ENCODE data around the gene GUCA2A.

GUCA2A gene

DNA sequence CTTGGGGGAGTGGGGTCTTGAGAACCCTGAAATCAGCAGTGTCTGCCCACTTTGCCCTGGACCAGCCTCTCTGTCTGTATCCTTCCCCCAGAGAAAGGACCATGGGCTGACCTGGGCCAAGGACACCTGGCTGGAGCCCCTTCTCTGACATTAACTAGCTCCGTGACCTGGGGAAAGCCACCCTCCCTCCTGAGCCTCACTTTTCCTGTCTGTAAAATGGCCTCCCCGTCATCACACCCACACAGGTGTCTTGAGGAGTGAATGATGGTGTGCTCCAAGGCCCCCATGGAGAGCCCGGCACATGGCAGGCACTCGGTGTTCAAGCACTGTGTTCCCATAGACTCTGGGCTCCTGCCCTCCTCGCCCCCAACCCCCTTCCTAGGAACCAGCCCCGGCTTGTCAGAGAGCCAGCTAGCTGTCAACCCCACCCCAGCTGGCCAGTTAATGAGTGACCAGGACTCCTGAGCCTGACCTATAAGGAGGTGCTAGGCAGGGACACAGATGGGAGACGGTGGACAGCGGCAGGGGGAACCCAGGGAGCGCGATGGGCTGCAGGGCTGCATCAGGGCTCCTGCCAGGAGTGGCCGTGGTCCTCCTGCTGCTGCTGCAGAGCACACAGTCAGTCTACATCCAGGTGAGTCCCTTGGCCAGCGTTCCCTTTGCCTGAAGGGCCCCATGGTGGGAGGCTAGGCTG lies 11.5 kb downstream of the GUCA2A start, which contains the start of gene GUCA2B:
GUCA2B (plus strand) TSS at position 504 of the 694 bp plus-strand sequence; CDS start at position 545, 41 bp downstream.
- no peak for DNase-seq

DNA sequence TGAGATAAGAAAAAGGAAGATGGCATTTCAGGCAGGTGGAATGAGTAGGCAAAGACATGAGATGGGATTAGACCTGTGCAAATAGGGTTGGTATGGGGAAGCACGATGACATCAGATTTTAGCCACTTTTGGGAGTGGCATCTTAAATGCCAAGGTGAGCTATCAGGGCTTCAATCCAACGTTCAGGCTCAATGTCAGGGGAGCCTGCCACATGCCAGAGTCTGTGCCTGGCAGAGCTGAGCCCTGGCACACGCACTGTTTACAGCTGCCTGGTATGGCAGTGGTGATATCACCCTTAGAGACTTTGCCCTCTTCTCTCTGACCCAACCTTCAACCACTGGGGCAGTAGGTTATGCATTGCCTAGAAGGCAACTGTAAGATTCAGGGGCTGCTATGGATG lies 12.4 kb downstream of the GUCA2A start:
- peak; percentile 50 for DNase-seq

DNA sequence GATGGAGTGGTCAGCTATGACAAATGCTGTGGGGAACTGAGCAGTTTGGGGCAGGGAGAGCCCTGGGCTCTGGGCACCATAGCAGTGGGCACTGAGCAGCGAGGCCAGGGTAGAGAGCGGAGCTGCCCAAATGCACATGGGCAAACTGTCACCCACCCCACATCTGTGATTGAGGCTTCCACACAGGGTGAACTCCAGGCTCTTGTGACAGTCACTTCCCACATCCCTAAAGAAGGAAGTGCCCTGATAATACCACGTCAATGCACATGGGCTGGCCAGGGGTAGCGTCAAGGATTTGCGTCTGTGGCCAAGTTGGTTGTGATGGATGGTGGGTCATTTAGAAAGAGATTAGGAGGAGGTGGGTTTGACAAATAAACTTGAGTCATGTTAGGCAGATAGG lies 13.9 kb downstream of the GUCA2A start:
- no peak for DNase-seq

DNA sequence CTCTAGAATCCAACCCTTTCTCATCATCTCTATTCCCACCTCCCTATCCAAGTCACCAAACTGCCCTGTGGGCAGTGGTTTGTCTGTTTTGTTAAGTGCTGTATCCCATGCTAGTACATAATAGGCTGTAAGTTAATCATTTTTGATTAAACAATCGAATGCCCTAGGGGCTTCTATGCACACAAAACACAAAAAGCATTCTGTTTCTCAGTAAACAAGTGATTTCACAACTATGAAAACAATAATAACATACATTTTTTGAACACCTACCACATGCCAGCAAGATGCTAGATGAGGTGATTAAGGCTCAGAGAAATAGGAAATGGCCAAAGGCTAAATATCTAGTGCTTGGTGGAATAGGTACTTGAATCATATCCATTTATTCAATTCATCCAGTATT lies 16.4 kb downstream of the GUCA2A start:
- no peak for DNase-seq

DNA sequence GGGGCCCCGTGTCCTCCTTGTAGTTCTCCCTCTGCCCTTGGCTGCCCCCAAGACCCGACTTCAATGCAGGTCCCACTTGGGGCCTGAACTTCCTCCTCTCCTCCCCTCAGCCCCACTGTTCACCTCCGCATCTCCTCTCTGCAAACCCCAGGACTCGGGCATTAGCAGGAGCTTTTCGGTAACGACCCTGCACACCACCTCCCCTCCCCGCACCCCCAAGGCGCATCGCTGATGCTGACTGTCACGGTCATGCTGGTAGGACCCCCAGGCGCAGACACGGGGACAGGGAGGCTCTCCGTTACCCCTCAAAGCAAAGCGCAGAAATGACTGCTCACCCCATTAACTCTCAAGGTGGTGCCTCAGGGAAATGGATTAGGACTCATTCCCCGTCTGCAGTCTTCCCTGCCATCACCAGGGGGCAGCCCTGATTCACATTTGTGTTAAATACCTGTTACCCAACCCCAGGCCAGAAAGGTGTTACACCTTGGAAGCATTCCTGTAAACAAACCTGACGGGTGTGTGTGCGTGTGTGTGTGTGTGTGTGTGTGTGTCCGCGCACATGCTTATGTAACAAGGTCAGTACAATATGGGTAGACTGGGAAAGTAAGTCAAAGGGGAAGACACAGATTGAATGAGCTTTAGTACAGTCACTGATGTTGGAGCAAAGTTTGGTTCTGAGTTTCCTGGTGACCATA lies 17.8 kb downstream of the GUCA2A start:
- DNase-seq: peak; percentile 98

DNA sequence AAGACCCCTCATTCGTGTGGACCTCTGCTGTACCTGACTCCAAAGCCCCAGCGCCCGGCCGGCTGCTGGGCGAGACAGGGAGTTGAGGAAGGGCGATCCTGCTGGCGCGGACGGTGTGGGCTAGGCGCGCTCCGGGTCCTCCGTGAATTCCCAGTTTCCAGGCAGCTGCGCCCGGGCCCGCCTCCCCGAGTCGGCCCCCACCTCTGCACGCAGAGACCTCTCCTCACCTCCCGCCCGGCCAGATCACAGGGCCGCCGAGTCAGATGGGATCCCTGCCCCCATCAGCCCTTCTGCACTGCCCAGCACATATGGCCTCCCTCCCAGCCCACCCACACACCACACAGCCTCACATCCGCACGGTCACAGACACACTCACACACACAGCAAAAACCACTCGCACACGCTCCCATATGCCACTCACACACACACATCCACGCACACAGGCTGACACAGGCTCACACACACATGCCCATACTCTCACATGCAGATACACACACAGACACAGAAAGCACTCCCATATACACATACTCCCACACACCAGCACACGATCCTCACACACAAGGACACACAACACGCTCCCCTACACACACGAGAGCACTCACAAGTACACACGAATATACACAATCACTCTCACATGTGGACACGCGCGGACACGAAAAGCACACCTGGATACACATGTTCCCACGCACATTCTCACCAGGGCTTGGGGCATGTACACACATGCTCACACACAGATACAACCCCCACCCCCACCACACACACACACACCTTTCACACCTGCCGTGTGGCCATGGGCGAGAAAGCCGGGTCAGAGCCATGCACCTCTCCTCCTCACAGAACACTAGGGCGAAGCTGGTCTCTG lies 18.6 kb downstream of the GUCA2A start:
- no peak for DNase-seq

DNA sequence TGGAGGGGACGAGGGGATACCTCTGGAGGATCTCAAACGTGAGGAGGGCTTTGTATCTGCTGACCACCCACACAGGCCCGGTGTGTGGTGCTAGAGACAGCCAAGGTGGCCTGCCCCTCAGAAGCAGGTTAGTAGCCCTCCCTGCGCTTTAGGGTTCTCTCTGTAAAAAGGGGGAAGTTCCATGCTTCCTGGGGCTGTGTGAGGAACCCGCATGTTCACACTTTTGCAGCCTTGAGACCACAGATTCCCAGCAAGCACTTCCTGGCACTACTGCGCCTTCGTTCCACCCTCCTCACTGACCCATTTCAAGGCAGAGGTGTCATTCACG lies 19.2 kb downstream of the GUCA2A start:
- DNase-seq: no peak

DNA sequence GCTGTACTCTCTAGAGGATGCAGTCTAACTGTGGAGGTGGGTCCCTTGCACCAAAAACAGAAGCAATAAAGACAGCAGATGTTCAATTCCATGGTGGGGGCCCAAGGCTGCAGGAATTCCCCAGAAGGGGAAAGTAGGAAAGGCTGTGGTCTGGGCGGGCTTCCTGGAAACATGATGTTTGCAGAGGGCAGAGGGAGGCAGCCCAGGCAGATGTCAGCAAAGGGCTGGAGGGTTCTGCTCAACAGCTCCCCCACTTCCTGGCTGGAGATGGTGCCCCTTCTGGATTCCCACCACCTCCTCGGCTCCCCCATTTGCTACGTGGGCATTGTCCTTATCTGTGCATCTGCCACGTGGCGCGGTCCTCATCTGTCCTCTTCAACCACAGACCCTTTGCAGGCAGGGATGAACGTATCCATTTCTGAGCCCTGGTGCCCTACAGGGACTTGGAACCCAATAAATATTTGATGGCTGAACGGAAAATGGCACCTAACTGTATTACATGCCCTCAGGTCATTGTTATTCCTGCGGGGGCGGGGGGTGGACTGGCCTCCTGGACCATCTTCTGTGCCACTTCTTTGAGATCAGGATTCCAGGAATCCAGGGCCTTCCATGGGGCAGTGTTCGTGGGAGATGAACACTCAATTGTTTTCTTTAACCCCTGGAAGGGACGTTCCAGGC lies 19.7 kb downstream of the GUCA2A start:
- DNase-seq: no peak

DNA sequence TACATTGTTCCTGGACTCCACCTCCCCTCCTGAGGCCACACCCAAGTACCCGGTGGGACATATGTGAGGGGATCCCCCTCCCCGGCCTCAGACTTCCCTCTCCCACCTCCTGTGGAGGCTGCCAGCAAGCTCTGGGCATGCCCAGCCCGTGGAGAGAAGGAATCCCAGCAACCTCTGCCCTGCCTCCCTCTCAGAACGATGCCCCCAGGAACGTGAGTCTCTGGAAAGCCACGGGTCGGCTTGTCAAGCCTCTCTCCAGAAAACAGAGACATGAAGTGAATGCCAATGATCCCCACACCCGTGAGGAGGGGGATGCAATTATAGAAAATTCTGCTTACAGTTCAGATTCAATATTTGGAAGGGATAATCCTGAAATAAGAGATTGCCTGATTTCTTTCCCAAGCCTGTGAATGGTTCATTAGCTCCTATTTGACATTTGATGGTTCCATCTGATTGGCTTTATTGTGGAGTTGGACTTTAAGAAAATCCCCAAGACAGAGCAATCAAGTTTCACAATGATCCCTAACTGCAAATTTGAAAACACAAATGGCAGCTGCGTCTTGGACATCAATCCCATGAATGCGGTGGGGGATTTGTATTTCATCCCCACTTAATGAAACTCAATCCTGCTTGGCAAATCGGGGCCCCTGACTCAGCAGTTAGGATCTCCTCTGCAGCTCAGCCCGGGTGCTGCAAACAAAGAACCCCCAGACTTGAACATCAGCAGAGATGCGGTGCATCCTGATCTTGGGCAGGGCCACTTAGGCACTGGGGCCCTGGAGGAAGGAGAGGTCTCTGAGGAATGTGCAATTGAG lies 20.4 kb downstream of the GUCA2A start:
- DNase-seq: no peak

DNA sequence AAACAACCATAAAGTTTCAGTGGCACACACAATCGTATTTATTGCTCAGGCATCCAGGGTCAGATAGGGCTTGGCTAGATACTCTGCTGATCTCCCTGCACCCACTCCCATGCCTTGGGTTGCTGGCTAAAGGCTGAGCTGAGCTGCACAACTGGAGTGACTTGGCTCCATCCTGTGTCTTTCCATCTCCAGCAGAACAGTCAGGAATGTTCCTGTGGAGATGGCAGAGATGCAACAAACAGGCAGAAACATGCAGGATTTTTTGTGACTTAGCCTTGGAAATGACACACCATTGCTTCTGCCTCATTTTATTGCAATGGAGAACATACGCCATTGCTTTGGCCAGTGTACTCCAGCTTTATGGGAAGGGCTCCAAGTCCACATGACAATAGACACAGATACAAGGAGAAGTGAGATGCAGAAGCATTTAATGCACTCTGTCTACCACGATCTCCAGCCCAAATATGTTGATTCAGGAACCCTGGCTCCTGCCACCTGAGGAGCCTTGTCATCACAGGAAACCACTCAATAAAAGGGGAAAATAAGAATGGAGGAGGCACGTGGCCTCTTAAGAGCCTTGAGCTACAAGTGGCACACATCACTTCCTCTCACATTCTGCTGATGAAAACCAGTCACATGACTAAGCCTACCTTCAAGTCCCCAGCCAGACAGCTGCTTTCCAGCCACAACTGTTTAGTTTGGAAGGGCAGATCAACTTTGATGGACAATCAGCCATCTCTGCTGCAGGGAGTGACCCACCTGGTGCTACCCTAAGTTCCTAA lies 21.5 kb downstream of the GUCA2A start:
- DNase-seq: peak; percentile 98

DNA sequence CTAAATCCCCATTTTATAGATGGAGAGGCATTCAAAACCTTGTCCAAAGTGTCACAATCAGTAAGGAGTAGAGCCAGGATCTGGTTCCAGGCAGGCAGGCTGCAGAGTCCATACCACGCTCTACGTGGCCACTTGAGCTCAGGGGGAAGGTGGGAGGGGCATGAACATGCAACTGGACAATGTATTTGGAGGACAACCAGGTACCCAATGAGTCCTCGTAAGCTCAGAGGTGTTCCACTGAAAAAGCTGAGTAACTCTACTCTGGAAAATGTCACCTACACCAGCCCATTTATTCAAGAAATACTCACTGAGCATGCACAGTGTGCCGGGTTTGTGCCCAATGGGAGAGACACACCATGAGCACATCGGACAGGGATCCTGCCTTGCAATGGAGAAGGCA lies 22.6 kb downstream of the GUCA2A start:
- DNase-seq: no peak

DNA sequence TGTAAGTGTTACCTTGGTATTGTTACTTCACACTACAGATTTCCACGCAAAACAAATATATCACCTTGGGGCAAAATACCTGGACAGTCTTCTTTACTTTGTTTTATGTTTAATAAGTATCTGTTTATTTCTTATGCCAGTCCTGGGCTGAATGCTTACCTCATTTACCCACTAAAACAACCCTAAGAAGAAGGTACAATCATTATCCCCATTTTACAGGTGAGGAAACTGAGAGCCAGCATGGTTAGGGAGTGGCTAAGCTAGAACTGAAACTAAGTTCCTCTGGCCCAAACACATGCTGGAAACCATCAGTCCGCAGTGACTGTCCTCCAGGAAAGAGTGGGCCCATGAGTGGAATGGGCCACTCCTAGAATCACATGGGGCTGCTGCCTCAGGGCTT lies 24.4 kb downstream of the GUCA2A start:
- no peak for DNase-seq

DNA sequence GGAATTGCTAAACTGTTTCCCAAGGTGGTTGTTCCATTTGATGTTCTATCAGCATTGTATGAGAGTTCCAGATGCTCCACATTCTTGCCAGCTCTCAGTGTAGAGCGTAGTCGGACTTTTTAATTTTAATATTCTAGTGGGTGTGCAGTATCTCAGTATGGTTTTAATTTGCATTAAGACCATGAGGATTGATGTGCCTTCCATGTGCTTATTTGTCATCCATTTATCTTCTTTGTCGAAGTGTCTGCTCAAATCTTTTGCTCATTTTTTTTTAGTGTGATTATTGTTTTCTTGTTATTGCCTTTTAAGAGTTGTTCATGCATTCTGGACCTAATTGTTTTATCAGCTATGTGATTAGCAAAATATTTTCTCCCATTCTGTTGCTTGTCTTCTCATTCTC lies 25.1 kb downstream of the GUCA2A start:
- DNase-seq: no peak

DNA sequence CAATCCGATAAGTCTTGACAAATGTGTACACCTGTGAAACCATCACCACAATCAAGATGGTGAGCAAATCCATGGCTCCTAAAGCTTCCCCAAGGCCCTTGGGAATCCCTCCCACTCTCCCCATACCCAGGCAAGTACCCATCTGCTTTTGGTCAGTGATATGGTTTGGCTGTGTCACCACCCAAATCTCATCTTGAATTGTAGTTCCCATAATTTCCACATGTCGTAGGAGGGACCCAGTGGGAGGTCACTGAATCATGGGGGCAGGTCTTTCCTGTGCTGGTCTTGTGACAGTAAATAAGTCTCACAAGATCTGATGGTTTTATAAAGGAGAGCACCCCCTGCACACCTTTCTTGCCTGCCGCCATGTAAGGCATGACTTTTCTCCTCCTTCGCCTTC lies 26.0 kb downstream of the GUCA2A start:
- DNase-seq: no peak

DNA sequence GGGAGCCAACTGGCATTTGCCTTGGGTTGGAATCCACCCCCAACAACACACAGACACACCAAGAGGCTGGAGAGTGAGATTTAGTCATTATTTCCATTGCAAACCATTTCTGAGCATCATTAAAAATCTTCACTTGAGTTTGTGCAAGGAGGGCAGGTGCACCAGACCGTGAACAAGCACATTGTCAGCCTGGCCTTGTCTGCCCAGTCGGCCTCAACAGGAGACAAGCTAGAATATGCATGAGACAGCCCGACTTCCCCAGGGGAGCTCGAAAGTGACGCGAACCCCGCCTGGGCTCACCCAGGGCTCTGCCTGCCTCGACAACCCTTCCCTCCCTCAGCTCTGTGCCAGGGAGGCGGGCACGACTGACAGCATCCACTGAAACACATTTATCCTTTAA lies 26.8 kb downstream of the GUCA2A start:
- DNase-seq: no peak

DNA sequence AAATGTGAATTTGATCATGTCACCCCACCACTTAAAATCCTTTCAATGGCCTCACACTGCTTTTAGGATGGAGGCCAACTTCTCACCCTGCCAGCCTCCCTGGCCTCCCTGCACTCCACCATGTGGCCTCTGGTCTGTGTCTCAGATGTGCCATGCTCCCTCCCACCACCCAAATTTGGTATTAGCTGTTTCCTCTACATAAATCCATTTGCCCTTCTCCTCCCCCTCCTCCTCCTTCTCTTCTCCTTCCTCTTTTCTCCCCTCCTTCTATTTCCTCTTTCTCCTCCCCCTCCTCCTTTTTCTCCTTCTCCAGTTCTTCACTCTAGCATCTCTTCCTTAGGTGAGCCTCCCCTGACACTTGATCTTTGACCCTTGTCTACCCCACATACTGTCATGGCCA lies 28.1 kb downstream of the GUCA2A start:
- no peak for DNase-seq

DNA sequence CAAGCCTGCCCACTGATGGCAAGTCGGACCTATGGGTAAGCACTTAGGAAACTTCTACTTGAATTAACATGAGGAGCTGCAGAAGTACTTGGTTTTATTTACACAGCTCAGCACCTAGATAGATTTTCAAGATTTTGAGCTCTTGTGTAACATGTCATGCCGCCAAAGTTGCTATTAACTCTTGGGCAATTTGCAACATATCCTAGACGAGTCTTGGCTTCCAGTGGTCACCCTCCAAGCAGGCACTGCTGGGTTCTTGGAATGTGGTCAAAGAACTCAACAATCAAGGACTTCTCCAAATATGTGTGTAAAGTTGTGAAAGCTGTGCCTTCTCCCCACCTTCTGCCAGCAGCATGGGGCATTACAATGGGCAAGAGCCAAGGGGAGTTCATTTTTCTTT lies 29.1 kb downstream of the GUCA2A start:
- no peak for DNase-seq

DNA sequence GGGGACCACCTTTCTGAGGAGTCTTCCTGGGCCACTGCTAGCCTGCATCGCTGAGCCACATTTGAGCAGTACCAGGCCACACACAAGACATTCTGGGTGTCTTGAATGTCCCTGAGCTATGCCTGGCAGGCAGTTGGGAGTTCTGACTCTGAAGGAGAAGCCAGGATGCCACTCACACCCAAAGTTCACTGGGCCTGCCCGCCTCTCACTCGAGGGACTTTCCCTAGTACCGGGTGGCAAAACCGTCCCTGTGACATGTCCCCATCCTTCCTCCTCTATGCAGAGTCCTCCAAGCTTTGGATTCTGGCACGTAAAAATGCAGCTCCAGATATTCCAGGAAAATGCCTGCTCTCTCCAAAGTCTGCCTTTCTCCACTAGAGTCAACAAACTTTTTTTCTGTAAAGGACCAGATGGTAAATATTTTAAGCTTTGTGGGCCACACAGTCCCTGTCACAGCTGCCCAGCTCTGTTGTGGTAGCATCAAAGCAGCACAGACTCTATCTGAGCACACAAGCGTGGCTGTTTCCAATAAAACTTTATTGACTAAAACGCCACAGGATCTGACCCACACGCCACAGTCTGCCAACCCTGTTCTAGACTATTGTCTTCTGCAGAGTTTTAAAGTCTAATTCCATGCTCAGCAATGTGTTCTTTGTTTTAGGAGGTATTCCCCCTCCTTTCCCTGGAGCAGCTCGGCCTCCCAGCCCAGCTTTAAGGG lies 30.6 kb downstream of the GUCA2A start:
- no peak for DNase-seq

DNA sequence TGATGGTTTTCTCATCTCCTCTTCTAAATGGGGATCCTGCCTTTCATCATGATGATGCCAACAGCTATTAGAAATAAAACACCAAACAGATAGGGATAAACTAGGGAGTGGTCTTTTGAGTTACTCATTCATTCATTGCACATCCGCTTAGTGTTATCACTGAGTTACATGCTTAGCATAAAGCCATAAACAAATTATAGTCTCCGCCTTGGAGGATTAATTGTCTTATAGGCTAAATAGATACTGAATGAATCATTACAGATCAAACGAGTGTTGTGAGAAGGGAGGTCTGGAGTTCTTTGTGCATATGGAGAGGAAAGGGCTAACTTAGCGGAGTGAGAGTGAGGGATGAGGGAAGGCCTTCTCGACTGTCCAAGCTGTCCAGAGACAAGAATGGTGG lies 31.2 kb downstream of the GUCA2A start:
- no peak for DNase-seq

DNA sequence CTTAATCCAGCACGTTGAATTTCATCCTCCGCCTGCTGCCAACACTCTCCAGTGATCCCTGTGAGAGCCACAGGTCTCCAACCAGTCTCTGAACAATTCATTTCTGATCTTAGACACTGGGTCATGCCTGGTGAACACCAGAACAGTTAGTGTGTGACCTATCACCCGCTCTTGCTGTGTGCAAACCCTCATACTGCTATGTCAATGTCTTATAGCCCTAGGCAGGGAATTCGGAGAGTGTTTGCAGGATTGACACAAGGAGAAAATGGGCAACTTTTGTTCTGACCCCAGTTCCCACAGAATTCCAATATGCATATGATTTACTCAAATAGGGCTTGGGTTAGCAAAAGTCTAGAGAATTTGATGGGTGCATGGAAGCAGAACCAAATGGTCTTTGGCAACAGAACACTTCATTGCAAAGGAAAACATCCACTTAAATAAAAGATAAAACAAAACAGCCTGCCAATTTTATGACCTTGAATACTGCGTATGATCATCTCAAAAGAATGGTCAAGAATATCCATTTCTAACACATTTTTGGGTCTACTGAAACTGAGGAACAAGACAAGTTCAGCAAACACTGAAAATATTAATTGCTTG lies 34.4 kb downstream of the GUCA2A start:
- DNase-seq: no peak

DNA sequence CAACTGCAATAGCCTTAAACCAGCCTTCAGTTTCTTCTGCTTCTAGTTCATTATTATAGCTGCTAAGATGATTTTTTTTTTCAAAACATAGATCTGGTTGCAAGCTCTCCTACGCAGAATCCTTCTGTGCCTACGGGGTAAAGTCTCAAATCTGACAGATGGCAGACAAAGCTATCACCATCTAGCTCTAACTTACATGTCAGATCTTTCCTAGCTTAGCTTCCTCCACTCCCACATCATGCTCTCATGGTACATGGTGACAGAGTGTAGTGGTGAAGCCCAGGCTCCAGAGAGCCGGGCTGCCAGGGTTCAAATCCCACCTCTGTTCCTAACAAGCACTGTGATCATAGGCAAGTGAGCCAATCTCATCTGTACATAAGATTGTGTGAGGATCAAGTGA lies 35.6 kb downstream of the GUCA2A start:
- no peak for DNase-seq

All from NCI-H2029 (cell line).